CMK (cell line): ENCODE data around the gene KRTAP2-2.
"Not testable (repeated sequence)": the region's sequence is repeated elsewhere in the genome, so short reads cannot be mapped to it uniquely, and the experiment has no call there.

ENCODE experiments used
- DNase-seq: peaks from one replicate; pipeline ENCODE4 v3.0.0-alpha.2; 2010; ENCODE audit warnings: low read depth

KRTAP2-2 gene

GRCh38 chr17:41055130-41055529 lies at the start of gene KRTAP2-2:
Gene KRTAP2-2 (minus strand): TSS chr17:41055230. CDS start chr17:41055211, 19 bp downstream.
- DNase-seq = not testable (repeated sequence)

- DNase-seq = not testable (repeated sequence)
Measured at GRCh38 chr17:41104386-41105038, 49.5 kb upstream of the KRTAP2-2 start.

GRCh38 chr17:41103896-41104295 lies 48.9 kb upstream of the KRTAP2-2 start:
- no peak for DNase-seq

- no peak for DNase-seq
Measured at GRCh38 chr17:41101586-41102259, 46.7 kb upstream of the KRTAP2-2 start, which contains the start of gene KRTAP4-16. Gene KRTAP4-16 (minus strand): TSS chr17:41102209. CDS start chr17:41102209, 0 bp downstream.

- DNase-seq = not testable (repeated sequence)
Measured at GRCh38 chr17:41099682-41100480, 44.9 kb upstream of the KRTAP2-2 start.

- DNase-seq = no peak
Measured at GRCh38 chr17:41098481-41098880, 43.5 kb upstream of the KRTAP2-2 start.

- DNase-seq = no peak
Measured at GRCh38 chr17:41098042-41098441, 43.0 kb upstream of the KRTAP2-2 start, which contains the start of gene KRTAP4-8. Gene KRTAP4-8 (minus strand): TSS chr17:41098142. CDS start chr17:41098084, 58 bp downstream.

- no peak for DNase-seq
Measured at GRCh38 chr17:41096055-41096454, 41.0 kb upstream of the KRTAP2-2 start.

- DNase-seq = not testable (repeated sequence)
Measured at GRCh38 chr17:41088760-41089352, 33.8 kb upstream of the KRTAP2-2 start.

GRCh38 chr17:41084100-41084856 lies 29.2 kb upstream of the KRTAP2-2 start, which contains the start of gene KRTAP4-7:
Gene KRTAP4-7 (plus strand): TSS chr17:41084150. CDS start chr17:41084207, 57 bp downstream.
- not testable (repeated sequence) for DNase-seq

GRCh38 chr17:41083427-41083826 lies 28.4 kb upstream of the KRTAP2-2 start:
- DNase-seq = not testable (repeated sequence)

GRCh38 chr17:41082626-41083025 lies 27.6 kb upstream of the KRTAP2-2 start:
- no peak for DNase-seq

GRCh38 chr17:41076788-41077187 lies 21.8 kb upstream of the KRTAP2-2 start:
- DNase-seq = no peak

GRCh38 chr17:41073676-41074075 lies 18.6 kb upstream of the KRTAP2-2 start:
- DNase-seq = no peak

- no peak for DNase-seq
Measured at GRCh38 chr17:41071606-41072360, 16.8 kb upstream of the KRTAP2-2 start.

- no peak for DNase-seq
Measured at GRCh38 chr17:41069031-41069430, 14.0 kb upstream of the KRTAP2-2 start.

GRCh38 chr17:41067281-41067680 lies 12.3 kb upstream of the KRTAP2-2 start:
- DNase-seq = no peak

- peak; percentile 52 for DNase-seq
Measured at GRCh38 chr17:41065829-41066624, 11.0 kb upstream of the KRTAP2-2 start, which contains the start of gene KRTAP2-4. Gene KRTAP2-4 (minus strand): TSS chr17:41065879. CDS start chr17:41065845, 34 bp downstream.

- not testable (repeated sequence) for DNase-seq
Measured at GRCh38 chr17:41065016-41065689, 10.1 kb upstream of the KRTAP2-2 start.
